Activated CD4-positive, alpha-beta T cell treated with anti-CD3 and anti-CD28 coated beads for 24 hours (primary cell): ENCODE measurements around the gene OR13D1.
"Not testable (repeated sequence)": the region's sequence is repeated elsewhere in the genome, so short reads cannot be mapped to it uniquely, and the experiment has no call there.

Experiments
- DNase-seq, 2 donors: peaks; one replicate each; pipeline ENCODE4 v3.0.0-alpha.2; 2020; ENCODE audit warnings: low read depth in 2 of 2

The OR13D1 gene

GRCh38 chr9:104694218-104694617, at the start of gene OR13D1:
Gene OR13D1, plus strand, starts transcription at chr9:104694518. Its CDS starts 0 bp downstream, at chr9:104694518.
- DNase-seq: no peak

- no peak for DNase-seq
Measured at GRCh38 chr9:104658496-104659195, 35.7 kb upstream of the OR13D1 start.

- no peak for DNase-seq
Measured at GRCh38 chr9:104675611-104676010, 18.7 kb upstream of the OR13D1 start.

GRCh38 chr9:104682642-104683041, 11.7 kb upstream of the OR13D1 start:
- DNase-seq: no peak

GRCh38 chr9:104686081-104686480, 8.2 kb upstream of the OR13D1 start:
- DNase-seq: no peak

- no peak for DNase-seq
Measured at GRCh38 chr9:104700306-104700705, 6.0 kb downstream of the OR13D1 start.

GRCh38 chr9:104708737-104709136, 14.4 kb downstream of the OR13D1 start:
- not testable (repeated sequence) for DNase-seq

GRCh38 chr9:104711604-104712003, 17.3 kb downstream of the OR13D1 start:
- DNase-seq: no peak

GRCh38 chr9:104725014-104725413, 30.7 kb downstream of the OR13D1 start:
- DNase-seq: no peak

- no peak for DNase-seq
Measured at GRCh38 chr9:104738452-104738851, 44.1 kb downstream of the OR13D1 start.

GRCh38 chr9:104740621-104741020, 46.3 kb downstream of the OR13D1 start:
- DNase-seq: no peak

GRCh38 chr9:104743376-104743985, 49.2 kb downstream of the OR13D1 start:
- no peak for DNase-seq
